GM12878 (cell line): ENCODE measurements around the gene ARHGEF6. TPM values are rescaled to one million over a fixed set of nuclear protein-coding genes. Genes with fewer than 3 reads are reported as not detected.

Experiments used
- CBX3 ChIP-seq: fragments of 200-600 bp; sonication (generic); IDR thresholded peaks from 2 replicates; pipeline ENCODE4 v1.6.1; 2016; ENCODE audit warnings: low read depth, borderline replicate concordance
- FOXM1 ChIP-seq: IDR thresholded peaks from 2 replicates; pipeline ENCODE4 v1.6.1; 2012; ENCODE audit warnings: low read depth, mild to moderate bottlenecking, inconsistent platforms, low read length, moderate library complexity
- IKZF2 ChIP-seq, 2 experiments: fragments of 450-650 bp; IDR thresholded peaks; 2 replicates each; pipeline ENCODE4 v1.6.1; 2017; ENCODE audit warnings: mild to moderate bottlenecking in 2 of 2, moderate library complexity in 2 of 2
- MTA3 ChIP-seq: IDR thresholded peaks from 2 replicates; pipeline ENCODE4 v1.6.1; 2012; ENCODE audit warnings: low read length, inconsistent platforms, borderline replicate concordance
- PAX5 ChIP-seq: IDR thresholded peaks from 2 replicates; pipeline ENCODE4 v1.6.1; 2011; ENCODE audit warnings: low read depth, low read length, borderline replicate concordance
- PAX8 ChIP-seq: fragments of 450-650 bp; IDR thresholded peaks from 2 replicates; pipeline ENCODE4 v1.6.1; 2017; ENCODE audit warnings: mild to moderate bottlenecking, moderate library complexity
- RBBP5 ChIP-seq: fragments of 200-600 bp; sonication (generic); conservative IDR thresholded peaks from 2 replicates; pipeline ENCODE4 v1.6.1; 2016
- SIX5 ChIP-seq: IDR thresholded peaks from 2 replicates; pipeline ENCODE4 v1.6.1; 2011; ENCODE audit warnings: mild to moderate bottlenecking, low read depth, low read length, moderate library complexity; ENCODE audit not compliant: severe bottlenecking
- polyA plus RNA-seq, 11 experiments: library from polyadenylated mRNA; depleted of rRNA in 4 of 11; unstranded in 6 of 11; stranded (reverse) in 5 of 11; fragments of >200 nt; fragmentation: Nextera tagmentation in 4 of 11; fragmentation: Illumina TruSeq in 1 of 11; extraction: Ambion mirVana in 4 of 11; extraction: Trizol in 1 of 11; gene quantifications; 1 replicate in 1 of 11; 2 replicates in 10 of 11; pipeline versions ENCODE4 v1.2.1 to v1.2.3, GENCODE V29; 2011 to 2016; ENCODE audit warnings: inconsistent platforms in 2 of 11, missing spikeins in 2 of 11, low read depth in 1 of 11
- total RNA-seq, 4 experiments: library from RNA; depleted of rRNA in 3 of 4; stranded (reverse); fragments of >200 nt in 3 of 4; fragmentation: Illumina TruSeq in 1 of 4; extraction: Trizol in 1 of 4; gene quantifications; 2 replicates each; pipeline versions ENCODE4 v1.2.1 to v1.2.3, GENCODE V29; 2013 to 2021
- TF ChIP-seq, protein P1 (sequence below), 3 experiments: IDR thresholded peaks in 2 of 3; conservative IDR thresholded peaks in 1 of 3; 2 replicates each; pipeline ENCODE4 v1.5.1; 2011; ENCODE audit warnings: low read depth in 3 of 3, low read length in 3 of 3, mild to moderate bottlenecking in 3 of 3, control low read depth in 2 of 3, moderate library complexity in 2 of 3, inconsistent platforms in 1 of 3, mixed read lengths in 1 of 3; ENCODE audit not compliant: control insufficient read depth in 2 of 3, insufficient read depth in 1 of 3; ENCODE audit errors: extremely low read depth in 1 of 3
- TF ChIP-seq, protein P2 (sequence below): IDR thresholded peaks from 2 replicates; pipeline ENCODE4 v1.6.1; 2012; ENCODE audit warnings: low read length, inconsistent platforms
- TF ChIP-seq, protein P3 (sequence below): IDR thresholded peaks from 2 replicates; pipeline ENCODE4 v1.6.1; 2011; ENCODE audit warnings: low read depth, mild to moderate bottlenecking, low read length, moderate library complexity, borderline replicate concordance; ENCODE audit errors: extremely low read depth
- TF ChIP-seq, protein P4 (sequence below): IDR thresholded peaks from 2 replicates; pipeline ENCODE4 v1.6.1; 2012; ENCODE audit warnings: mild to moderate bottlenecking, low read depth, low read length
- TF ChIP-seq, protein P5 (sequence below): fragments of 450-650 bp; IDR thresholded peaks from 2 replicates; pipeline ENCODE4 v1.6.1; 2017; ENCODE audit warnings: mild to moderate bottlenecking
- TF ChIP-seq, protein P6 (sequence below): fragments of 450-650 bp; formaldehyde crosslinking; IDR thresholded peaks from 2 replicates; pipeline ENCODE4 v1.5.0; 2022; ENCODE audit warnings: mild to moderate bottlenecking, missing genetic modification characterization

Gene ARHGEF6
- total and polyA plus RNA-seq, 10 of the 15 experiments (the other 5 are each of a cell fraction or from before 2014, with no cell fraction given): 5.4 to 29.7 (median 18.0) TPM

DNA sequence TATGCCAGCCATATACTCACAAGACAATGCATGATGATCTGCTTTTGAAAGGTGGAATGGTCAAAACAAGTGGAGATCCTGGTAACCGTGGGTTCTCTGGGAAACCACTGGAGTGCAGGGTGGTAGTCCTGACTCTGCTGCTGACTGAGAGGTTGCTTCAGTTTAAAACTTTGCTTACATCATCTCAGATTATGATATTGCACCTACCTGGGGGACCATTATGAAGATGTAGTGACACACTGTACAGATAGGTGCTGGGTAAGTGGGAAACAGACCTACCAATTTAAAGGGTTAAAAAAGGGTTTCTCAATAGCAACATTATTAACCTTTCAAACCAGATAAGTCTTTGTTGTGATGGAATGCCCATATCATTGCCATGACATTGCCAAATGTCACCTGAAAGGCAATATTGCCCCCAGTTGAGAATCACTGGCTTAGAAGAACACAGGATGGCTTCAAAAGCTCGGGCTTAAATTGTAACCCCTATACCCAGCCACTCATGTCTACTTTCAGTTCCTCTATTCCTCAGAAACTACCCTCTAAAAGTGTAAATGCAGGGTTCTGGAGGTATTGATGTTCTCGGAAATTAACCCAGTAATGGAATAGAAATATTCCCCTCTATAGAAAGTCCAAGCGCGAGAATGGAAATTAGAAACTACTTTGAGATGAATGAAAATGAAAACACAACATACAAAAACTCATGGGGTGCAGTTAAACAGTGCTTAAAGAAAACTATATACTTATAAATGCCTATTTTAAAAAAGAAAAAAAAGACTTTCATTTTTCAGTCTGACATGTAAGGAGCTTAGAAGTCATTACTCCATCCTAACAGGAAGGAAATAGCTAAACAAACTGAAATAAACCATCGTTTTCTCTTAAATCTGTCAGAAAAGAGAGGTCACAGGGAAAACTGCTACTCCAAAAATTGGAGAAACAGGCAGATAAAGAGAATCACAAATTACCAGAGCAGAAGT is 65.8 kb downstream of the ARHGEF6 start (continued):
- TF ChIP-seq, protein P1, sequence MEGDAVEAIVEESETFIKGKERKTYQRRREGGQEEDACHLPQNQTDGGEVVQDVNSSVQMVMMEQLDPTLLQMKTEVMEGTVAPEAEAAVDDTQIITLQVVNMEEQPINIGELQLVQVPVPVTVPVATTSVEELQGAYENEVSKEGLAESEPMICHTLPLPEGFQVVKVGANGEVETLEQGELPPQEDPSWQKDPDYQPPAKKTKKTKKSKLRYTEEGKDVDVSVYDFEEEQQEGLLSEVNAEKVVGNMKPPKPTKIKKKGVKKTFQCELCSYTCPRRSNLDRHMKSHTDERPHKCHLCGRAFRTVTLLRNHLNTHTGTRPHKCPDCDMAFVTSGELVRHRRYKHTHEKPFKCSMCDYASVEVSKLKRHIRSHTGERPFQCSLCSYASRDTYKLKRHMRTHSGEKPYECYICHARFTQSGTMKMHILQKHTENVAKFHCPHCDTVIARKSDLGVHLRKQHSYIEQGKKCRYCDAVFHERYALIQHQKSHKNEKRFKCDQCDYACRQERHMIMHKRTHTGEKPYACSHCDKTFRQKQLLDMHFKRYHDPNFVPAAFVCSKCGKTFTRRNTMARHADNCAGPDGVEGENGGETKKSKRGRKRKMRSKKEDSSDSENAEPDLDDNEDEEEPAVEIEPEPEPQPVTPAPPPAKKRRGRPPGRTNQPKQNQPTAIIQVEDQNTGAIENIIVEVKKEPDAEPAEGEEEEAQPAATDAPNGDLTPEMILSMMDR (IDR thresholded peaks at IDR 0.05 in 2 of 3, conservative IDR thresholded peaks at IDR 0.05 in 1 of 3; ENCODE audit: control insufficient read depth in 2 of 3, extremely low read depth in 1 of 3, insufficient read depth in 1 of 3, low read depth in 3 of 3, low read length in 3 of 3): no peak
- TF ChIP-seq FOXM1: no peak
- TF ChIP-seq, protein P2, sequence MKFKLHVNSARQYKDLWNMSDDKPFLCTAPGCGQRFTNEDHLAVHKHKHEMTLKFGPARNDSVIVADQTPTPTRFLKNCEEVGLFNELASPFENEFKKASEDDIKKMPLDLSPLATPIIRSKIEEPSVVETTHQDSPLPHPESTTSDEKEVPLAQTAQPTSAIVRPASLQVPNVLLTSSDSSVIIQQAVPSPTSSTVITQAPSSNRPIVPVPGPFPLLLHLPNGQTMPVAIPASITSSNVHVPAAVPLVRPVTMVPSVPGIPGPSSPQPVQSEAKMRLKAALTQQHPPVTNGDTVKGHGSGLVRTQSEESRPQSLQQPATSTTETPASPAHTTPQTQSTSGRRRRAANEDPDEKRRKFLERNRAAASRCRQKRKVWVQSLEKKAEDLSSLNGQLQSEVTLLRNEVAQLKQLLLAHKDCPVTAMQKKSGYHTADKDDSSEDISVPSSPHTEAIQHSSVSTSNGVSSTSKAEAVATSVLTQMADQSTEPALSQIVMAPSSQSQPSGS: 0 out of 2 replicates have a peak, but pooled peaks have one; percentile 27
- no peak for TF ChIP-seq SIX5
- TF ChIP-seq RBBP5: no peak
- no peak for TF ChIP-seq CBX3
- TF ChIP-seq, protein P3, sequence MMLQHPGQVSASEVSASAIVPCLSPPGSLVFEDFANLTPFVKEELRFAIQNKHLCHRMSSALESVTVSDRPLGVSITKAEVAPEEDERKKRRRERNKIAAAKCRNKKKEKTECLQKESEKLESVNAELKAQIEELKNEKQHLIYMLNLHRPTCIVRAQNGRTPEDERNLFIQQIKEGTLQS: no peak
- peak; percentile 75 for TF ChIP-seq IKZF2 (IDR thresholded peaks at IDR 0.05)
- TF ChIP-seq MTA3: peak; percentile 33; the same call in 1 of the 2 replicates
- TF ChIP-seq, protein P4, sequence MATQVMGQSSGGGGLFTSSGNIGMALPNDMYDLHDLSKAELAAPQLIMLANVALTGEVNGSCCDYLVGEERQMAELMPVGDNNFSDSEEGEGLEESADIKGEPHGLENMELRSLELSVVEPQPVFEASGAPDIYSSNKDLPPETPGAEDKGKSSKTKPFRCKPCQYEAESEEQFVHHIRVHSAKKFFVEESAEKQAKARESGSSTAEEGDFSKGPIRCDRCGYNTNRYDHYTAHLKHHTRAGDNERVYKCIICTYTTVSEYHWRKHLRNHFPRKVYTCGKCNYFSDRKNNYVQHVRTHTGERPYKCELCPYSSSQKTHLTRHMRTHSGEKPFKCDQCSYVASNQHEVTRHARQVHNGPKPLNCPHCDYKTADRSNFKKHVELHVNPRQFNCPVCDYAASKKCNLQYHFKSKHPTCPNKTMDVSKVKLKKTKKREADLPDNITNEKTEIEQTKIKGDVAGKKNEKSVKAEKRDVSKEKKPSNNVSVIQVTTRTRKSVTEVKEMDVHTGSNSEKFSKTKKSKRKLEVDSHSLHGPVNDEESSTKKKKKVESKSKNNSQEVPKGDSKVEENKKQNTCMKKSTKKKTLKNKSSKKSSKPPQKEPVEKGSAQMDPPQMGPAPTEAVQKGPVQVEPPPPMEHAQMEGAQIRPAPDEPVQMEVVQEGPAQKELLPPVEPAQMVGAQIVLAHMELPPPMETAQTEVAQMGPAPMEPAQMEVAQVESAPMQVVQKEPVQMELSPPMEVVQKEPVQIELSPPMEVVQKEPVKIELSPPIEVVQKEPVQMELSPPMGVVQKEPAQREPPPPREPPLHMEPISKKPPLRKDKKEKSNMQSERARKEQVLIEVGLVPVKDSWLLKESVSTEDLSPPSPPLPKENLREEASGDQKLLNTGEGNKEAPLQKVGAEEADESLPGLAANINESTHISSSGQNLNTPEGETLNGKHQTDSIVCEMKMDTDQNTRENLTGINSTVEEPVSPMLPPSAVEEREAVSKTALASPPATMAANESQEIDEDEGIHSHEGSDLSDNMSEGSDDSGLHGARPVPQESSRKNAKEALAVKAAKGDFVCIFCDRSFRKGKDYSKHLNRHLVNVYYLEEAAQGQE: no peak
- TF ChIP-seq, protein P5, sequence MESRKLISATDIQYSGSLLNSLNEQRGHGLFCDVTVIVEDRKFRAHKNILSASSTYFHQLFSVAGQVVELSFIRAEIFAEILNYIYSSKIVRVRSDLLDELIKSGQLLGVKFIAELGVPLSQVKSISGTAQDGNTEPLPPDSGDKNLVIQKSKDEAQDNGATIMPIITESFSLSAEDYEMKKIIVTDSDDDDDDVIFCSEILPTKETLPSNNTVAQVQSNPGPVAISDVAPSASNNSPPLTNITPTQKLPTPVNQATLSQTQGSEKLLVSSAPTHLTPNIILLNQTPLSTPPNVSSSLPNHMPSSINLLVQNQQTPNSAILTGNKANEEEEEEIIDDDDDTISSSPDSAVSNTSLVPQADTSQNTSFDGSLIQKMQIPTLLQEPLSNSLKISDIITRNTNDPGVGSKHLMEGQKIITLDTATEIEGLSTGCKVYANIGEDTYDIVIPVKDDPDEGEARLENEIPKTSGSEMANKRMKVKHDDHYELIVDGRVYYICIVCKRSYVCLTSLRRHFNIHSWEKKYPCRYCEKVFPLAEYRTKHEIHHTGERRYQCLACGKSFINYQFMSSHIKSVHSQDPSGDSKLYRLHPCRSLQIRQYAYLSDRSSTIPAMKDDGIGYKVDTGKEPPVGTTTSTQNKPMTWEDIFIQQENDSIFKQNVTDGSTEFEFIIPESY: no peak
- TF ChIP-seq PAX8: no peak
- no peak for TF ChIP-seq PAX5
- TF ChIP-seq, protein P6, sequence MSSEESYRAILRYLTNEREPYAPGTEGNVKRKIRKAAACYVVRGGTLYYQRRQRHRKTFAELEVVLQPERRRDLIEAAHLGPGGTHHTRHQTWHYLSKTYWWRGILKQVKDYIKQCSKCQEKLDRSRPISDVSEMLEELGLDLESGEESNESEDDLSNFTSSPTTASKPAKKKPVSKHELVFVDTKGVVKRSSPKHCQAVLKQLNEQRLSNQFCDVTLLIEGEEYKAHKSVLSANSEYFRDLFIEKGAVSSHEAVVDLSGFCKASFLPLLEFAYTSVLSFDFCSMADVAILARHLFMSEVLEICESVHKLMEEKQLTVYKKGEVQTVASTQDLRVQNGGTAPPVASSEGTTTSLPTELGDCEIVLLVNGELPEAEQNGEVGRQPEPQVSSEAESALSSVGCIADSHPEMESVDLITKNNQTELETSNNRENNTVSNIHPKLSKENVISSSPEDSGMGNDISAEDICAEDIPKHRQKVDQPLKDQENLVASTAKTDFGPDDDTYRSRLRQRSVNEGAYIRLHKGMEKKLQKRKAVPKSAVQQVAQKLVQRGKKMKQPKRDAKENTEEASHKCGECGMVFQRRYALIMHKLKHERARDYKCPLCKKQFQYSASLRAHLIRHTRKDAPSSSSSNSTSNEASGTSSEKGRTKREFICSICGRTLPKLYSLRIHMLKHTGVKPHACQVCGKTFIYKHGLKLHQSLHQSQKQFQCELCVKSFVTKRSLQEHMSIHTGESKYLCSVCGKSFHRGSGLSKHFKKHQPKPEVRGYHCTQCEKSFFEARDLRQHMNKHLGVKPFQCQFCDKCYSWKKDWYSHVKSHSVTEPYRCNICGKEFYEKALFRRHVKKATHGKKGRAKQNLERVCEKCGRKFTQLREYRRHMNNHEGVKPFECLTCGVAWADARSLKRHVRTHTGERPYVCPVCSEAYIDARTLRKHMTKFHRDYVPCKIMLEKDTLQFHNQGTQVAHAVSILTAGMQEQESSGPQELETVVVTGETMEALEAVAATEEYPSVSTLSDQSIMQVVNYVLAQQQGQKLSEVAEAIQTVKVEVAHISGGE (CRISPR knock-in tag): no peak
